Astrocyte of the spinal cord (primary cell): ENCODE results near the gene CES4A.

Experiments
- DNase-seq: peaks from one replicate; pipeline ENCODE4 v3.0.0; 2011; ENCODE audit warnings: low read depth, low spot score
- H3K4me3 ChIP-seq: 2 replicates; pipeline ENCODE4 v1.5.1; 2011; ENCODE audit warnings: low read depth, mild to moderate bottlenecking, low read length, moderate library complexity
- CTCF ChIP-seq: IDR thresholded peaks from 2 replicates; pipeline ENCODE4 v1.5.1; 2012; ENCODE audit warnings: low read depth, mild to moderate bottlenecking, low read length, inconsistent platforms
- in situ Hi-C: cut with HindIII; loops from 2 replicates; pipeline ENCODE4 v1.10.0; 2017; ENCODE audit warnings: low sequenced_read_pairs

CES4A gene

GRCh38 chr16:66958857-66959703, 29.3 kb upstream of the CES4A start:
- no peak for DNase-seq
- TF ChIP-seq CTCF, result no peak
- H3K4me3 ChIP-seq, result no peak overlapping the region
- in situ Hi-C loops, result no loop called here

DNA sequence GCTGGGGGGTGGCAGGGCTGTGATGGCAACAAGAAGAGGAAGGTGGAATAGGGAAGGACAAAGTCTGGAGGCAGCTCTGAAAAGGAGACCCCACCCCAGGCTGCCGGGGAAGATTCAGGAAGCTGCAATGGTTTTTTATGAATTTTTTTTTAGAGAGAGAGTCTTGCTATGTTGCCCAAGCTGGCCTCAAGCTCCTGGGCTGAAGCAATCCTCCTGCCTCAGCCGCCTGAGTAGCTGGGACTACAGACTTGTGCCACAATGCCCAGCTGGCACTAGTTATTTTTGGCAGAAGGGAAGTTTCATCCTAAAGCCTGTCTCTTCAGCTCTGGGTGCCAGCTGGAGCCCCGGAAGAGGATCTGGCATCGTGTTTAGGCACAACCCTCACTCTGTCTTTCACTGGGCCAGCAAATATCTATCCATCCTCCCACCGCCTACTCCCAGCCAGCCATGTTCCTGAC, 28.7 kb upstream of the CES4A start:
- in situ Hi-C loops, result no loop called here
- no peak overlapping the region for H3K4me3 ChIP-seq
- no peak for TF ChIP-seq CTCF

GRCh38 chr16:66960270-66960669, 28.1 kb upstream of the CES4A start:
- H3K4me3 ChIP-seq, result no peak overlapping the region
- DNase-seq, result no peak
- TF ChIP-seq CTCF, result no peak
- in situ Hi-C loops, result no loop called here

More for the DNA sequence above, 28.7 kb upstream of the CES4A start:
- DNase-seq, result no peak

DNA sequence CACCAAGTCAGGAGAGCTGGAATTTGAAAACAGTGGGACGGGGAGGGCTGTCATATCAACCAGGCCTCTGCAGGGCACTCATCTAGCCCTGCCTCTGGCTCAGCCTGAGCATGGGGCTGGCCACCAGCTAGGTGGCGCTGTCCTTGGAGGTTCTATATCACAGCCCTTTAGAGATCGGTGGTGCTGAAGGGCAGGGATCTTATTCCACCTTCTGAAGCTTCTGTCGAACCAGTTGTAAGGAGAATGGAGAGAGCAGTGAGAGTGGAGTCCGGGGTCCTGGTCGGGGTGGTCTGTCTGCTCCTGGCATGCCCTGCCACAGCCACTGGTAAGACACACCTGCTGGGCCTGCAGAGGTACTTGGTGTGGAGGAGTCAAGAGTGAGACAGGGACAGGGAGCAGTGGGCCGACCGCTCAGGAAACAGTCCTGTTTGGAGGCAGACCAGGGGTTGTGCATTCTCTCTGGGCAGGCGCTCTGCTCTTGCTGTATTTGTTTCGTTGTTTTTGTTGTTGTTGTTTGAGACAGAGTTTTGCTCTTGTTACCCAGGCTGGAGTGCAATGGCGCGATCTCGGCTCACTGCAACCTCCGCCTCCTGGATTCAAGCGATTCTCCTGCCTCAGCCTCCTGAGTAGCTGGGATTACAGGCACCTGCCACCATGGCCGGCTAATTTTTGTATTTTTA, 27.2 kb upstream of the CES4A start, which contains the start of gene CES3:
TSS of gene CES3 (plus strand) at position 202 of the 680 bp plus-strand sequence. CDS start at position 244, 42 bp downstream.
- peak; percentile 89 for TF ChIP-seq CTCF
- in situ Hi-C loops, result no loop called here
- peak; percentile 65 for DNase-seq
- no peak within 1 kb of the TSS for H3K4me3 ChIP-seq

GRCh38 chr16:66961914-66962313, 26.5 kb upstream of the CES4A start:
- DNase-seq, result no peak
- in situ Hi-C loops, result no loop called here
- TF ChIP-seq CTCF, result no peak
- no peak overlapping the region for H3K4me3 ChIP-seq

- no peak overlapping the region for H3K4me3 ChIP-seq
- no peak for TF ChIP-seq CTCF
- in situ Hi-C loops, result no loop called here
- DNase-seq, result no peak
These were observed 24.3 kb upstream of the CES4A start for GRCh38 chr16:66964049-66964448.
